Kidney (tissue), 14 donors: ENCODE data around the gene SBF2. TPM values are rescaled to one million over a fixed set of nuclear protein-coding genes. Genes with fewer than 3 reads are reported as not detected.

Experiments
- DNase-seq, 5 donors: peaks; one replicate each; pipeline ENCODE4 v3.0.0-alpha.2; 2013 to 2020
- FAIRE-seq: peaks from 2 replicates; lab custom pipeline; 2012; peaks lifted over from hg19 to GRCh38; lab: Jason Lieb, UNC
- H3K27ac ChIP-seq, 2 donors: one replicate each; pipeline ENCODE4 v1.7.0; 2013; ENCODE audit warnings: low read depth in 2 of 2, low read length in 2 of 2, inconsistent platforms in 1 of 2
- H3K27me3 ChIP-seq: one replicate; pipeline ENCODE4 v1.7.1; 2013; ENCODE audit warnings: low read length, inconsistent platforms; ENCODE audit not compliant: control insufficient read depth, insufficient read depth
- H3K36me3 ChIP-seq, 3 donors: one replicate each; pipeline versions ENCODE4 v1.7.0 to v1.7.1; 2013; ENCODE audit warnings: low read length in 3 of 3, control low read depth in 1 of 3, inconsistent platforms in 1 of 3; ENCODE audit not compliant: insufficient read depth in 3 of 3, control insufficient read depth in 2 of 3
- H3K4me1 ChIP-seq, 3 donors: one replicate each; pipeline versions ENCODE4 v1.7.0 to v1.7.1; 2013; ENCODE audit warnings: low read length in 3 of 3, inconsistent platforms in 1 of 3, low read depth in 1 of 3; ENCODE audit not compliant: control insufficient read depth in 2 of 3, insufficient read depth in 2 of 3
- H3K4me3 ChIP-seq, 3 donors: one replicate each; pipeline versions ENCODE4 v1.7.0 to v1.8.1; 2013; ENCODE audit warnings: low read length in 3 of 3, control low read depth in 1 of 3, inconsistent platforms in 1 of 3
- H3K9ac ChIP-seq, 3 donors: one replicate each; pipeline versions ENCODE4 v1.7.0 to v1.7.1; 2013; ENCODE audit warnings: low read length in 3 of 3, control low read depth in 1 of 3, inconsistent platforms in 1 of 3
- H3K9me3 ChIP-seq, 3 donors: one replicate each; pipeline versions ENCODE4 v1.7.0 to v1.7.1; 2013; ENCODE audit warnings: low read length in 3 of 3, control low read depth in 1 of 3, inconsistent platforms in 1 of 3; ENCODE audit not compliant: control insufficient read depth in 2 of 3, insufficient read depth in 1 of 3
- CTCF ChIP-seq: IDR thresholded peaks from 3 replicates; pipeline ENCODE4 v1.5.1; 2012; ENCODE audit warnings: mild to moderate bottlenecking, moderate library complexity, borderline replicate concordance; ENCODE audit not compliant: insufficient read depth; ENCODE audit errors: extremely low read depth
- intact Hi-C: fragments of 100-400 bp; cut with DNase I; formaldehyde crosslinking; loops from one replicate; pipeline ENCODE4 v1.11.1; 2022
- polyA plus RNA-seq: library from polyadenylated mRNA; stranded (reverse); fragments of 350-450 nt; fragmentation: Illumina TruSeq; extraction: RNeasy Lipid Tissue Mini Kit (QIAGEN cat#74804); gene quantifications from one replicate; pipeline ENCODE4 v1.2.3, GENCODE V29; 2014; ENCODE audit warnings: low read depth, low replicate concordance; ENCODE audit not compliant: insufficient read depth
- total RNA-seq: library from RNA; stranded (reverse); fragmentation: NEBNext Ultra II Directional; extraction: Animal tissue kit (Norgen Biotek cat#: 25700); gene quantifications from one replicate; pipeline ENCODE4 v1.2.1, GENCODE V29; 2021
- donor health status: control.
- donor health status: control.
- donor health status: control.
- donor health status: control.
- donor health status: control.
- donor health status: DM: yes; HTN: yes; CAD: no.
- donor health status: Normal renal cell carcinoma (clear cell type).

SBF2 gene
- total and polyA plus RNA-seq, 2 donors from 2014 or later, result 13.1 to 55.4 TPM

GRCh38 chr11:10075141-10075540, 218.9 kb downstream of the SBF2 start:
- H3K36me3 ChIP-seq, result no peaks in the 10 kb centered on the region
- intact Hi-C loops, result no loop called here
- FAIRE-seq (no peak), DNase-seq (no peak)
- no peak overlapping the region for H3K27ac ChIP-seq
- H3K4me3 ChIP-seq, result no peak overlapping the region
- TF ChIP-seq CTCF, result no peak
- no peak overlapping the region for H3K9ac ChIP-seq
- H3K9me3 ChIP-seq, result peaks cover 2 to 4% (median 2%) of the 10 kb centered on the region in 3 donors
- H3K4me1 ChIP-seq, result no peaks in the 10 kb centered on the region
- no peaks in the 10 kb centered on the region for H3K27me3 ChIP-seq

- Histone ChIP-seq H3K4me1 (no peaks in the 10 kb centered on the region), H3K27ac (no peak overlapping the region), H3K9me3 (no peaks in the 10 kb centered on the region), H3K4me3 (no peak overlapping the region), H3K36me3 (no peaks in the 10 kb centered on the region), H3K27me3 (no peaks in the 10 kb centered on the region), H3K9ac (no peak overlapping the region)
- no peak for FAIRE-seq
- intact Hi-C loops, result no loop called here
- no peak for TF ChIP-seq CTCF
- DNase-seq, result no peak
Observed at GRCh38 chr11:10072841-10073240, 221.2 kb downstream of the SBF2 start.

GRCh38 chr11:10072142-10072541, 221.9 kb downstream of the SBF2 start:
- TF ChIP-seq CTCF, result no peak
- no peaks in the 10 kb centered on the region for H3K9me3 ChIP-seq
- H3K27ac ChIP-seq, result no peak overlapping the region
- no peaks in the 10 kb centered on the region for H3K4me1 ChIP-seq
- no peaks in the 10 kb centered on the region for H3K36me3 ChIP-seq
- DNase-seq (no peak), FAIRE-seq (no peak)
- H3K4me3 ChIP-seq, result no peak overlapping the region
- intact Hi-C loops, result no loop called here
- no peak overlapping the region for H3K9ac ChIP-seq
- H3K27me3 ChIP-seq, result no peaks in the 10 kb centered on the region
